GM23248 (cell line): ENCODE results near the gene C1QTNF9. TPM values are rescaled to one million over a fixed set of nuclear protein-coding genes. Genes with fewer than 3 reads are reported as not detected.

Source experiments
- DNase-seq: peaks from one replicate; pipeline ENCODE4 v3.0.0-alpha.2; 2015
- H2AFZ ChIP-seq: fragments of 200-600 bp; sonication (generic); 2 replicates; pipeline ENCODE4 v1.6.1; 2016; ENCODE audit warnings: antibody characterized with exemption
- H3F3A ChIP-seq: fragments of 200-600 bp; sonication (generic); 2 replicates; pipeline ENCODE4 v1.6.1; 2016; ENCODE audit warnings: mild to moderate bottlenecking, antibody characterized with exemption, mixed run types; ENCODE audit not compliant: insufficient read depth
- H3K27ac ChIP-seq: fragments of 200-600 bp; sonication (generic); 2 replicates; pipeline ENCODE4 v1.5.1; 2016; ENCODE audit warnings: mild to moderate bottlenecking
- H3K27me3 ChIP-seq: fragments of 200-600 bp; sonication (generic); replicated peaks from 2 replicates; pipeline ENCODE4 v1.6.1; 2016; ENCODE audit warnings: mild to moderate bottlenecking; ENCODE audit not compliant: insufficient read depth
- H3K36me3 ChIP-seq: fragments of 200-600 bp; sonication (generic); 2 replicates; pipeline ENCODE4 v1.6.1; 2016; ENCODE audit warnings: low read depth, mild to moderate bottlenecking
- H3K4me1 ChIP-seq: fragments of 200-600 bp; sonication (generic); 2 replicates; pipeline ENCODE4 v1.6.1; 2016; ENCODE audit warnings: mild to moderate bottlenecking; ENCODE audit not compliant: insufficient read depth
- H3K4me2 ChIP-seq: fragments of 200-600 bp; sonication (generic); one replicate; pipeline ENCODE4 v1.6.1; 2016; ENCODE audit warnings: mild to moderate bottlenecking; ENCODE audit not compliant: unreplicated experiment
- H3K4me3 ChIP-seq: fragments of 200-600 bp; sonication (generic); 2 replicates; pipeline ENCODE4 v1.5.1; 2016; ENCODE audit warnings: mild to moderate bottlenecking
- H3K79me2 ChIP-seq: fragments of 200-600 bp; sonication (generic); 2 replicates; pipeline ENCODE4 v1.6.1; 2016; ENCODE audit warnings: mild to moderate bottlenecking; ENCODE audit not compliant: insufficient read depth
- H3K9ac ChIP-seq: fragments of 200-600 bp; sonication (generic); 2 replicates; pipeline ENCODE4 v1.6.1; 2016; ENCODE audit warnings: mild to moderate bottlenecking
- H3K9me2 ChIP-seq: fragments of 200-600 bp; sonication (generic); 2 replicates; pipeline ENCODE4 v1.6.1; 2016; ENCODE audit warnings: mixed run types, mild to moderate bottlenecking, moderate library complexity; ENCODE audit not compliant: insufficient read depth
- H3K9me3 ChIP-seq: fragments of 200-600 bp; sonication (generic); one replicate; pipeline ENCODE4 v1.6.1; 2017; ENCODE audit warnings: low read depth
- H4K20me1 ChIP-seq: fragments of 200-600 bp; sonication (generic); 2 replicates; pipeline ENCODE4 v1.6.0; 2016; ENCODE audit not compliant: insufficient read depth
- EZH2 ChIP-seq: fragments of 200-600 bp; sonication (generic); IDR thresholded peaks from 2 replicates; pipeline ENCODE4 v1.6.1; 2018; ENCODE audit warnings: antibody characterized with exemption, mild to moderate bottlenecking; ENCODE audit not compliant: insufficient read depth, poor library complexity, severe bottlenecking
- EZH2phosphoT487 ChIP-seq: fragments of 200-600 bp; sonication (generic); IDR thresholded peaks from 2 replicates; pipeline ENCODE4 v1.6.1; 2018; ENCODE audit warnings: antibody characterized with exemption, moderate library complexity, mild to moderate bottlenecking, low read depth; ENCODE audit not compliant: insufficient read depth
- WGBS, 2 experiments: methylation state at CpG; one replicate each; pipeline ENCODE4 v1.1.6; 2015 to 2017; ENCODE audit warnings: low lambda C conversion rate in 2 of 2, low coverage in 1 of 2; ENCODE audit errors: missing lambda C conversion rate in 2 of 2; 5-methylcytosine and 5-hydroxymethylcytosine counted together
- in situ Hi-C: fragments of 300-500 bp; cut with MboI; formaldehyde crosslinking; loops from 2 replicates; pipeline ENCODE4 v1.15.0; 2020
- polyA plus RNA-seq: library from polyadenylated mRNA; unstranded; fragments of >200 nt; fragmentation: Nextera tagmentation; extraction: Ambion mirVana; gene quantifications from 2 replicates; pipeline ENCODE4 v1.2.1, GENCODE V29; 2016
- total RNA-seq: library from RNA; depleted of rRNA; stranded (reverse); fragments of >200 nt; shearing (Covaris generic); gene quantifications from 2 replicates; pipeline ENCODE4 v1.2.3, GENCODE V29; 2014

The C1QTNF9 gene
- total and polyA plus RNA-seq, 2 experiments from 2014 or later = 0.10 TPM; not detected in 1

GRCh38 chr13:24274452-24275021, 34.8 kb upstream of the C1QTNF9 start:
- Histone ChIP-seq H3K9me2 (no peaks in the 10 kb centered on the region), H3K4me3 (no peak overlapping the region), H3K27me3 (no peaks in the 10 kb centered on the region), H3K9ac (no peak overlapping the region), H3K36me3 (no peaks in the 10 kb centered on the region), H2AFZ (no peak overlapping the region), H4K20me1 (no peaks in the 10 kb centered on the region), H3K4me1 (peaks cover 18% of the 10 kb centered on the region), H3K4me2 (no peak overlapping the region), H3K9me3 (no peaks in the 10 kb centered on the region), H3K27ac (no peak overlapping the region), H3K79me2 (no peaks in the 10 kb centered on the region; the same call in 1 of the 2 replicates), H3F3A (peaks cover 9% of the 10 kb centered on the region; the same call in 1 of the 2 replicates)
- TF ChIP-seq EZH2phosphoT487 = no peak
- TF ChIP-seq EZH2 = no peak
- DNase-seq = no peak
- 69 to 78% methylated on average over 6 of the region's 6 CpGs for whole genome bisulfite sequencing, 2 experiments
- in situ Hi-C loops = no loop called here

- in situ Hi-C loops = no loop called here
- Histone ChIP-seq H3K9me2 (no peaks in the 10 kb centered on the region), H3K79me2 (no peaks in the 10 kb centered on the region; the same call in 1 of the 2 replicates), H3F3A (peaks cover 9% of the 10 kb centered on the region; the same call in 1 of the 2 replicates), H3K9ac (no peak overlapping the region), H4K20me1 (no peaks in the 10 kb centered on the region), H3K9me3 (no peaks in the 10 kb centered on the region), H2AFZ (no peak overlapping the region), H3K4me2 (no peak overlapping the region), H3K36me3 (no peaks in the 10 kb centered on the region), H3K27me3 (no peaks in the 10 kb centered on the region), H3K27ac (no peak overlapping the region), H3K4me3 (no peak overlapping the region), H3K4me1 (peaks cover 17% of the 10 kb centered on the region)
- no peak for DNase-seq
- TF ChIP-seq EZH2phosphoT487 = no peak
- TF ChIP-seq EZH2 = no peak
Measured at GRCh38 chr13:24275041-24275440, 34.3 kb upstream of the C1QTNF9 start.

- H3F3A ChIP-seq = peaks cover 5% of the 10 kb centered on the region; the same call in 1 of the 2 replicates
- no peak overlapping the region for H3K4me3 ChIP-seq
- H2AFZ ChIP-seq = no peak overlapping the region
- no peak overlapping the region for H3K4me2 ChIP-seq
- H3K9ac ChIP-seq = no peak overlapping the region
- 92 to 96% methylated on average over 2 of the region's 2 CpGs for WGBS, 2 experiments
- in situ Hi-C loops = no loop called here
- no peaks in the 10 kb centered on the region for H3K9me3 ChIP-seq
- TF ChIP-seq EZH2 (no peak), EZH2phosphoT487 (no peak)
- H3K36me3 ChIP-seq = no peaks in the 10 kb centered on the region
- peaks cover 8% of the 10 kb centered on the region for H3K4me1 ChIP-seq
- DNase-seq = no peak
- no peak overlapping the region for H3K27ac ChIP-seq
- H4K20me1 ChIP-seq = no peaks in the 10 kb centered on the region
- no peaks in the 10 kb centered on the region; the same call in 1 of the 2 replicates for H3K79me2 ChIP-seq
- no peaks in the 10 kb centered on the region for H3K9me2 ChIP-seq
- H3K27me3 ChIP-seq = no peaks in the 10 kb centered on the region
Measured at GRCh38 chr13:24276306-24276705, 33.1 kb upstream of the C1QTNF9 start.

- Histone ChIP-seq H3K79me2 (no peaks in the 10 kb centered on the region; the same call in 1 of the 2 replicates), H4K20me1 (no peaks in the 10 kb centered on the region), H3K4me3 (no peak overlapping the region), H3K9me2 (no peaks in the 10 kb centered on the region), H3K36me3 (no peaks in the 10 kb centered on the region), H3K4me2 (no peak overlapping the region), H3K4me1 (peaks cover 3% of the 10 kb centered on the region; the same call in 1 of the 2 replicates), H3K9ac (no peak overlapping the region), H3K27me3 (no peaks in the 10 kb centered on the region), H3K9me3 (no peaks in the 10 kb centered on the region), H2AFZ (no peak overlapping the region), H3F3A (no peaks in the 10 kb centered on the region), H3K27ac (no peak overlapping the region)
- no peak for DNase-seq
- in situ Hi-C loops = no loop called here
- 98% methylated on average over 13 of the region's 13 CpGs for WGBS, 2 experiments
- TF ChIP-seq EZH2phosphoT487 = no peak
- no peak for TF ChIP-seq EZH2
Measured at GRCh38 chr13:24276861-24277260, 32.5 kb upstream of the C1QTNF9 start.
